ENCODE results near the gene OR8K1.

OR8K1 gene

GRCh38 chr11:56345739-56346138 lies at the start of gene OR8K1:
Gene OR8K1 (plus strand): TSS chr11:56346039. CDS start chr11:56346039, 0 bp downstream.
- no peak for DNase-seq

GRCh38 chr11:56296898-56297297 lies 48.9 kb upstream of the OR8K1 start:
- DNase-seq, result no peak

GRCh38 chr11:56307836-56308235 lies 38.0 kb upstream of the OR8K1 start:
- no peak for DNase-seq

- no peak for DNase-seq
Observed at GRCh38 chr11:56314844-56315243, 31.0 kb upstream of the OR8K1 start, which contains the start of gene OR8K3. Gene OR8K3 (plus strand): TSS chr11:56315144. CDS start chr11:56318307, 3,163 bp downstream.

- DNase-seq, result no peak
Observed at GRCh38 chr11:56331861-56332491, 13.9 kb upstream of the OR8K1 start.

- no peak for DNase-seq
Observed at GRCh38 chr11:56333156-56333555, 12.7 kb upstream of the OR8K1 start.

- no peak for DNase-seq
Observed at GRCh38 chr11:56340289-56340688, 5.5 kb upstream of the OR8K1 start.

GRCh38 chr11:56353991-56354390 lies 8.2 kb downstream of the OR8K1 start, which contains the start of gene OR8J1:
Gene OR8J1 (plus strand): TSS chr11:56354291. CDS start chr11:56360247, 5,956 bp downstream.
- DNase-seq, result no peak

GRCh38 chr11:56375324-56375723 lies 29.5 kb downstream of the OR8K1 start, which contains the start of gene OR8U1:
Gene OR8U1 (plus strand): TSS chr11:56375624. CDS start chr11:56375624, 0 bp downstream.
- DNase-seq, result no peak

- no peak for DNase-seq
Observed at GRCh38 chr11:56380120-56380519, 34.3 kb downstream of the OR8K1 start.

- no peak for DNase-seq
Observed at GRCh38 chr11:56394381-56394780, 48.5 kb downstream of the OR8K1 start.

- no peak for DNase-seq
Observed at GRCh38 chr11:56396047-56396446, 50.2 kb downstream of the OR8K1 start.

All from activated CD4-positive, alpha-beta T cell treated with anti-CD3 and anti-CD28 coated beads, Interleukin-2, amount 50 U/mL, for 1 hour (primary cell).